Fibroblast of skin of back (primary cell): ENCODE measurements around the gene RPS14.
"Not testable (repeated sequence)": the region's sequence is repeated elsewhere in the genome, so short reads cannot be mapped to it uniquely, and the experiment has no call there.

Experiments used
- DNase-seq: peaks from one replicate; pipeline ENCODE4 v3.0.0-alpha.2; 2013

RPS14 gene

DNA sequence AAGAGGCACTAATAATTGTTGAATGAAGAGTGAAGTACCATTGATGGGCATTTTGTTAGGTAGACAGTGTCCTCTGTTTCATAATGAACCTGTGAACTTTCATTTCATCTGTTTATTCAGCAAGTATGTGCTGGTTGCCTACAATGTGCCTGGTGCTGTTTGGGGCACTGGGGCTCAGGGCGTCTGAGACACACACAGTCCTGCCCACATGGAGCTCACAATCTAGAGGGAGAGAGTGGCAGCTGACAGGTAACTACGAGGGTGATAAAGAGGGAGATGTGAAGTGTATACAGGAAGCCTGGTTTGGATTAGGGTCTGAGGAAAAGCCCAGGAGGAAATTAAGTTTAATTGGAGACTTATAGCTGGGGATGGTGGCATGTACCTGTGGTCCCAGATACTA is 29.9 kb upstream of the RPS14 start:
- DNase-seq = no peak

DNA sequence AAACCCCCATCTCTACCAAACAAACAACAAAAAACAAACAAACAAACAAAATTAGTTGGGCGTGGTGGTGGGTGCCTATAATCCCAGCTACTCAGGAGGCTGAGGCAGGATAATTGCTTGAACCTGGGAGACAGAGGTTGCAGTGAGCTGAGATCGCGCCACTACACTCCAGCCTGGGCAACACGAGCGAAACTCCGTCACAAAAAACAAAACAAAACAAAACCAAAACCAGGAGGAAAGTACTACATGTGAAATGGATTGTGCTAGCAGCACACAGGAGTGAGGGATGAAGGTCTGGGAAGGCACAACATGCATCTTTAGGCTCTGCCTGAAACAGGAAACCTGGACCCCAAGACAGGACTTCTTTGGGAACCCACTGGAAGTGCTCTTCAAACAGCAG is 27.0 kb upstream of the RPS14 start:
- DNase-seq = not testable (repeated sequence)

DNA sequence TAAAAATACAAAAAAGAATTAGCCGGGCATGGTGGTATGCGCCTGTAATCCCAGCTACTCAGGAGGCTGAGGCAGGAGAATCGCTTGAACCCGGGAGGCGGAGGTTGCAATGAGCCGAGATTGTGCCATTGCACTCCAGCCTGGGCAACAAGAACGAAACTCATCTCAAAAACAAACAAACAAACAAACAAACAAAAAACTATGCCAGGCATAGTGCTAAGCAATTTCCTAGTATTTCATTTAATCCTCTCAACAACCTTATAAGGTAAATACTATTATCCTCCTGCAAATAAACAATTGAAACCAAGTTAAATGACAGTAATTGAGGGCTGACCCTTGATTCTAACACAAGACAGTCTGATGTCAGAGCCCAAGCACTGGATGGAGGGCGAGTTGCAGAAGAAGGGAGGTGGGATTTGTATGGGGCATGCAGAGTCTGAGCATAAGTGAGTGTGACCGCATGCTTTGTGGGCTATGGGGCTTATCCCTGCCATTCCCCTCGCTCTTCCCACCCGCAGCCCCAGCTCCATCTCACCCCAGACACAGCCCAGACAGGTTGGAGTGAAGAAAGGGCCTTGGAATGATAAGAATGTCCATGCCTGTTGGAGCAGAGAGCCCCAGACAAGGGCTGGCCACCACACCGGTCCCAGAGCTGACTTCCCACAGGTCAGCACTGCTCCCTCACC is 24.3 kb upstream of the RPS14 start:
- peak; percentile 87 for DNase-seq

DNA sequence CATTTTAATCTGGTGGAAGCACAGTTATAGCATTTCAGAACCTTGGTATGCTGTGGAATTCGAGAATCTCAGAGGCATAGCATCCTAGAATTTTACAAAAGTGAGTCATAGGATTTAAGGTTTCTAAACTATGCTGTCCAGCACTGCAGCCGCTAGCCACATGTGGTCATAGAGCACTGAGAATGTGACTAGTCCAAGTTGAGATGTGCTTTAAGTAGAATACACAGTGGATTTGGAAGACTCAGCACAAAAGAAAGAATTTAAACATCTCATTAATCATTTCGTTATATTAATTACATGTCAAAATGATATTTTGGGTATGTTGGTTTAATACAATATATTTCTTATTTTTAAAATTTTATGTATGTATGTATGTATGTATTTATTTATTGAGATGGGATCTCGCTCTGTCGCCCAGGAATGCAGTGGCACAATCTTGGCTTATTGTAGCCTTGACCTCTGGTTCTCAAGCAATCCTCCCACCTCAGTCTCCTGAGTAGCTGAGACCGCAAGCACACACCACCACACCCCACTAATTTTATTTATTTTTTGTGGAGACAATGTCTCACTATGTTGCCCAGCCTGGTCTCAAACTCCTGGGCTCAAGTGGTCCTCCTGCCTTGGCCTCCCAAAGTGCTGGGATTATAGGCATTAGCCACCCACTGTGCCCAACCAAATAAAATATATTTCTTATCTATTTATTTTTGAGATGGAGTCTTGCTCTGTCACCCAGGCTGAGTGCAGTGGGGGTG is 20.4 kb upstream of the RPS14 start:
- DNase-seq = peak; percentile 99

DNA sequence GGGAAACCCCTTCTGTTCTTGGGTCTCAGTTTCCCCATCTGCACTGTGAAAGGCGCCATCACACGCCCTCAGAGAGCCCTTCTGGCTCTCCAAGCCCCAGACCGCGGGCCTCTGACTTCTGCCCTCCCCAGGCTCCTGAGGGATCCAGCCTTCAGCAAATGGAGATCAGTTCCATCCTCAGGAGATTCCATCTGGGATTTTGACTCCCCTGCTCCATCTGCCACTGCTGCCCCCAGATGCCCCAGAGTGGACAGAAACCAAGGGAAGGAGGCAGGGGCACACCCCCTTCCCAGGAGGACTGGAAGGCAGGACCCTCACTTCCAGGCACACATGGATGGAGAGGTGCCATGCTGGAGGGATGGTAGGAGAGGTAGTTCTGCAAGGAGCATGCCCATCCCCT is 18.7 kb upstream of the RPS14 start:
- DNase-seq = no peak

DNA sequence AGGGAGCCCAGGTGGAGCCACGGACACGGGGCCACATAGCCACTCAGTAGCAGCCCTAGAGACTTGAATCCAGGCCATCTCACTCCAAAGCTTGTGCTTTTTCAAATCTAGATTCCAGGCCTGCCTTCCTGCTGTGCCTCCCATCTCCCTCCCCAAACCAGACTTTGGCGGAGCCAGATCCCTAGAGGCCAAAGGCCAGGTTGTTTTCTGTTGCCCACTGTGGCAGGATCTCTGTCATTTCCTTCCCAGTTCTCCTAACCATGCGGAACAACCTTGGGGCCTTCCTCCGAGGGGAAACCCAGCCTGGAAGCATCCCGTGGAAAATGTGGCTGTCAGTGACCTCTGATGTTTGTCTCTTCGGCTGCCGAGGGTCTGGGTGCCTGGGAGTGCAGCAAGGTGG is 16.4 kb upstream of the RPS14 start:
- DNase-seq = no peak

DNA sequence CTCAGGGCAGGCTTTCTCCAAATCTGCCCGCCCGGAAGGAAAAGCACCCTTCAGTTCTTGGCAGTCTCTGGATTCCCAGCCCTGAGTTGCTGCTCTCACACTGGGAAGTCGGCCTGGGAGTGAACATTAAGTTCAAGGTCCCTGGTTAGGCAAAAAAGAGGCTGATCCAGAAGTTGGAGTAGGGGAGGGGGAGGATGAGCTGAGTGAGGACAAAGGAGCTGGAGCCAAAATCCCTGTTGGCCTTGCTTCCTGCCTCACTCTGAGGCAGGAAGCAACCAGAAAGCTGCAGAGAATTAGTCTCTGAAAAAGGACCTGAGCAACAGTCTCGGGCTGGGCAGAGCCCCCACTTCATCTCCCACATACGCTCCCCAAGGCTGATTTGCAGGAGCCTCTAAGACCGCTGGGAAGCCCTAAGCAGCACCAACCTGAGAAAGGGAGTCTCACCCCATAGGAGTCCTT is 15.0 kb upstream of the RPS14 start:
- DNase-seq = peak; percentile 61

DNA sequence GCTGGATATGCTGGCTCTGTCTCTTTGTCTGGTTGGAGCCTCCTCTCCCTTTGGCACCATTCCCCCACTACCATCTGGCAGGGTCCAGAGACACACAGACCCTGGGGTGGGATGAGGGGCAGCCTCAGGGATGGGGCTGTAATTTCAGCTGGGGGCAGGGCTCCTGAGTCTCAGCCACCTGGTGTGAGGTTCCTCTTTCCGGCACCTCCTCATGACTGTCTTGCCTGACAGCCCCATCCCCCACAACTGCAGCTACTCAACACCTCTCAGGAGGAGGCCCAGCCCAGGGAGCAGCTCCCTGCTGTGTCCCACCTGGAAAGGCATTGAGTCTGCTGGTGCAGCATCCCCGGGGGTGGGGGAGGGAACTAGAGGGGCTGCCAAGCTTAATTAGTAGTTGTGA is 11.7 kb upstream of the RPS14 start:
- DNase-seq = no peak

DNA sequence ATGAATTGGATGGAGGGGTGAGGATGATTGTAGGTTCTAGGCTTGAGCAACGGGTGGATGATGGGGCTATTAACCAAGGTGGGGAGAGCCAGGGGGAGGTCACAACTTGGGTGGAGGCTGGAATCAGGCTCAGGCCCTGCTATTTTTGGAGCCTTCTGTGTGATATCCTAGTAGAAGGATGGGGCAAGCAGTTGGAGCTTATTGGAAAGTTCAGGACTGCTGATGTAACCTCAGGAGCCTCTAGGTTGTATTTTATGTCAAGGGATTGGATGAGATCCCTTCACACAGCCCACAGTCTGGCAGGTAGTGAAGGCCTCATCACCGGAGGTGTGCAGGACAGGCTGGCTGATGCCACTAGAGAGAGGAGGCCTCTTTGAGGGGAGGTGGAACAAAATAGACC is 11.2 kb upstream of the RPS14 start:
- no peak for DNase-seq

DNA sequence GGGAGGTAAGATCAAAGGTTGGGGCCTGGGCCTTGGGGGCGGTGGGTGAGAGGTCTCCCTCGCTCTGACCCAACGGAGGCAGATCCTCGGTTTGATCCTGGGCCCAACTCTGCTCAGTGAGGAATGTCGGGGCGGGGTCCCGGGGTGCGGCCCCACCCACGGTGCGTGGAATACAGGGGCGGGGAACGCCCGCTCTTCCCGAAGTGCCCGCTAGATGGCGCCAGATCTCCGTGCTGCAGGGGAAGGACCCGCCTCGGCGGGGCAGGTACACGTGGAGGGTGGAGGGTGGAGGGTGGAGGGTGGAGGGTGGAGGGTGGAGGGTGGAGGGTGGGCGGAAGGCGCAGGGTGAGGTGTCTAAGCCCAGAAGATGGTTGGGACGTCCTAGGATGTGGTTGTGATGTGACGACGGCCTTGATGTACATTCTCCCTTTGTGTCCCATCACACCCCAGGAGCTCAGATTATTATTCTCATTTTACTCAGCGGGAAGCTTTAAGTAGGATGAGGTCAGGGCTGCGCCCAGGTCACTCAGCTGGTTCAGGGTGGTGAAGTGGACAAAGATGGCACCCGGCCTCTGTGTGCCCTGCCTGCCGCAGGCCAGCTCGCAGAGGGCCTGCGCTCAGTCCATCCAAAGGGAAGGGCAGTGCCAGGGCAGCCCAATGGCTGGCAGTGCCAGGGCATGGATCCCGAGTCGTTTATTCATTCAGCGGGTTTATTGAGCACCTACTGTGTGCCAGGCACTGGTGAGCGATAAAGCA is 9.4 kb upstream of the RPS14 start:
- DNase-seq = peak; percentile 67

DNA sequence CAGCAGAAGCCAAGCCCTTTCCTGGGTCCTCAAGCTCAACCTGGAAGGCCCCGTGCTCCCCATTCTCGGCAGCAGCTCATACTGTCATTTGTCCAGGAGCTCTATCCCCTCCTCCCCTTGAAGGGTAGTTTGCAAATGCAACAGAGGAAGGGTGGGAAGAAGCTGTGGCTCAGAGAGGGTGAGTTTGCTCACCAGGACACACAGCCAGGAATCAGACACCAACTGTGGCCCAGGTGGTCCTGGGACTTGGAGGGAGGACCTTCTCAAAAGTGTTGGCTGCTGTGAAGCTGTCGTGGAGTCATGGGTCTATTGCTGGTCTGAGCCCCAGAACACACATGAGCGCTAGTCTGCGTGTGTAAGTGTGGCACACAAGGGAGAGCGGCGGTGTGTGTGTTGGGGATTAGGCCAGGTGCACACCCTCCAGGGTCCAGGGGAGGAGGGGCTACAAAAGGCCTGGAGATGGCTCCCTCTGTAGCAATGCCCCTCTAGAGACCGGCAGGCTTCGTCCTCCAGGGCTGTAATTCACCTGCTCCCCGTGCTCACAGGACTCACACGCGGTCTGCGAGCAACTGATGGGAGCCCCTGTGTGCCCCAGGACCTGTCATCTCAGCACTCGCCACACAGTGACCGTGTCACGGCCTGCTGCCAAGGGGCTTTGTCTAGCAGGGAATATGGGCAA is 8.2 kb upstream of the RPS14 start:
- DNase-seq = no peak

DNA sequence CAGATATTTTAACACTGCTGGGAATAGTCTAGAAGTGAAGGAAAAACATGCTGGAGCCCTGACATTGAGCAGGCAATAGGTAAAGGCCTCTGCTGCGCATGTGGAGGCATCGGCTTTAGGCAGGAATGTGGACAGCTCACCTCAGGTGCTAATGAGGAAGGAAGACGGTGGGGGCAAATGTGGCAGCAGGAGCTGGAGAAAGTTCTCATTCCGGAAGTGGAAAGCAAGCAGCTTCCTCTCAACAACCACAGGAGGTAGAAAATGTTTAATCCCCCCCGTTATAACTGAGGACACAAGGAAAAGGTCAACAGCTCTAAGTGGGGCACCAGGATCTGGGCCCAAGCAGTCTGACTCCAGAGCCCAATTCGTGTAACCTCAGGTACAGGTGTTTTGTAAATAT is 7.6 kb upstream of the RPS14 start:
- DNase-seq = no peak

DNA sequence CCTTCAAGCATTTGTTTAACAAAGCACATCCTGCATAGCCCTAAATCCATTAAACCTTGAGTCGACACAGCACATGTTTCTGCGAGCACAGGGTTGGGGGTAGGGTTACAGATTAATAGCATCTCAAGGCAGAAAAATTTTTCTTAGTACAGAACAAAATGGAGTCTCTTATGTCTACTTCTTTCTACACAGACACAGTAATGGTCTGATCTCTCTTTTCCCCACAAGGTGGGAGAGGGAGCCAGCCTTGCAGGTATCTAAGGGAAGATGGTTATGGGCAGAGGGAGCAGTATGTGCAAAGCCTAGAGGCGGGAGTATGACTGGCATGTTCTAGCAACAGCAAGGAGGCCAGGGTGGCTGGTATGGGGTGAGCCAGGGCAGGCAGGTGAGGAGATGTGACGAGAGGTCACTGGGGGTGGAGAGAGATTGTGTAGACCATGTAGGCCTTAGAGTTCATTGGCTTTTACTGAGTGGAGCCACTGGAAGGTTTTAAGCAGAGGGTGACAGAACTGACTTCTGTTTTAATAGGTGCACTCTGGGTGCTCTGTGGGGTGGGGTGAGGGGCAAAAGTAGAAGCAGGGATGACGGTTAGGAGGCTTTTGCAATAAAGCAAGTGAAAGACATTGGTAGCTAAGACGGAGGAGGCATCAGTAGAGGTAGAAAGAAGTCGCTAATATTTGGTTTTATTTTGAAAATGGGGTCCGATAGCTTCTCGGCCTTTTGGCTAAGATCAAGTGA is 5.1 kb upstream of the RPS14 start:
- DNase-seq = no peak

DNA sequence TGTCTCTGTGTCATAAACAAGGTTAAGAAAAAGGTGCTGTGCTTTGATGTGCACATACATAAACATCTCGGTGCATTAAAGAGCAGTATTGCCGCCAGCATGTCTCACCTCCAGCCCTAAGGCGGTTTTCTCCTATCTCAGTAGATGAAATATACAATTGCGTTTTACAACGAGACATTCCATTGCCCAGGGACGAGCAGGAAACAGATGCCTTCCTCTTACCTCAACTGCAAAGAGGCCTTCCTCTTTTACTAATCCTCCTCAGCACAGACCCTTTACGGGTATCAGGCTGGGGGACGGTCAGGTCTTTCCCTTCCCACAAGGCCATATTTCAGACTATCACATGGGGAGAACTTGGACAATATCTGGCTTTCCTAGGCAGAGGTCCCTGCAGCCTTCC is 4.5 kb upstream of the RPS14 start:
- not testable (repeated sequence) for DNase-seq

DNA sequence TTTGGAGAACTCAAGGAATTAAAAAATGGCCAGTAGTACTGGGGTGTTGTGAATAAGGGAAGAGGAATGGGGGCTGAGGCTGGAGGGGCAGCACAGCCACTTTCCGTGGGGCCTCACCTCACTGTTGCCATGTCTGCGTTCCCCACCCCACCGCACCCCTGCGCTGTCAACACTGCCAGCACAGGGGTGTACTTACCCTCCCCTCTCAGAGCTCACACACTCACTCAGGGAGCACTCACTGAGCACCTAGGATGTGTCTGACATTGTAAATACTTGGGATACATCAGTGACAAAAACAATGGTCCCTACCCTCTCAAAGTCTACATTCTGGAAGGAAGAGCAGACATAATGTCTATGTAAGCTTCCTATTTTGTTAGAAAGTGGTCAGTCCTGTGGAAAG is 3.4 kb upstream of the RPS14 start:
- DNase-seq = no peak

DNA sequence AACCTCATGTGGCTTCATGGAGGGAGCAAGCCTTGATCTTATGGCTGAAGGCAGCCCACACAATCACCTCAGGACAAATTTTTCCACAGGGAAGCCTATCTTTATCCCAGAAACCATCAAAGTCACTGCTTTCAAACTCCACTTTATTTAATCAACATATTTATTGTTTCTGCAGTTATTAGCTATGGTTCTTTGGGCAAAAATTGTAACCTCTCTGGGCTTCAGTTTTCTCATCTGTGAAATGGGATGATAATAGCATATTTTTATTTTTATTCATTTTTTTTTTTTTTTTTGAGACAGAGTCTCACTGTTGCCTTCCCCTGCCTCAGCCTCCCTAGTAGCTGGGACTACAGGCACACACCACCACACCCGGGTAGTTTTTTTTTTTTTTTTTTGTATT is 2.1 kb upstream of the RPS14 start:
- no peak for DNase-seq

DNA sequence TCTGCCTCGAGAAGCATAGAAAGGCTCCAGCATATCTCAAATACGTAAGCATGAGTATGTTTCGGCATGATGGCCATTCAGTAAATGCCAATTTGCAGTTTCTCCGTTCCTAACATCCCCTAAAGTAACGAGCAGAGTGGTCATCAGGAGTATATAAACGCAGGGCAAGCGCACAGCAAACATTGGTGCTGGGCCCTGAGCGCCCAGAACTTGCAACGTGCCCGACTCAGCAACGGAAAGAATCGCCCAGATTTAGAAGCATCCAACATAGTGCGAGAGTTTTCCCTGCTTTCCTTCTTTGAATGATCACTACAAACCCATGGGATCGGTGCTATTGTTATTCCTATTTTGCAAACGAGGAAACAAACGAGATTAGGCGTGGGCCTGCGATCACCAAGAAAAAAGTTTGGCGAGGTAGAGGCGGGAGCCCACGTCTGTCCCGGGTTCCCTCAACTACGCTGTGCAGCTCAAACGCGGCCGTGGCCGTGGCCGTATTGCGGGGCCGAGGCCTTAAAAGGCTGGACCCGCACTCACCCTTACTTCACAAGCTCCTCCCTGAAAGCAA is 505 bp downstream of the RPS14 start:
- DNase-seq = no peak

DNA sequence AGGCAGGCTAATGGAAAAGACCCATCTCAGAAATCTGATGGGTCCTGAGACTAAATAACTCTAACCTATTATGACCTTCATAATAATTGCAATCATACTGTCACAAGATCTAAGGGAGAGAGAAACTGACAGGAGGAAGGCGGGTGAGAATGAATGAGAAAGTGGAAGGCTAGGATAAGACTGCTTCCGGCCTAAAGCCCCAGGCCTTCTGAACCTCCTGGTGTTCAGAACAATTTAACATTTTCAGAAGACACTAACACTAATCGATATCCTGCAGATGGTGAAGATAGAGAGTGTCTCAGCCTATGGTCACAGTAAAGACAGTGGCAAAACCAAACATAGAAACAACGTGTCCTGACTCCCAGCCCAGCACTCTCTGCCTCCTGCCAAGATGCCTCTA is 1.2 kb downstream of the RPS14 start:
- DNase-seq = no peak

DNA sequence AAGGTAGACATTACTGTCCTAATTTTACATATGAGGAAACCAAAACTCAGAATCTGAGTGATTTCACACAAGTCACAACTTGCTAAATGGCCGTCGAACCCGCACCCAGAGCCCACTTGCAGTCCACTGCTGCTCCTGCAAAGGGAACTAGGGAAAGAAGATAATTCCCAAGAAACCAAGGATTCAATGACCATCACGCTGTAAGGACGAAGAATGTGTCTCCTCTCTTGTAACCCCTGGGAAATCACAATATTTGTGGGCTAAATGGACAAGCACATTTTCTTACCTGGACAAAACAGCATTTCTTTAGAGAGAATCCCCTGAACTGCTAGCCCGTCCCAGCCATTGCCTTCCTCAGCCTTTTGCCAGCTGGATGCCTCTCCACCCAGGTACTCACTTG is 2.4 kb downstream of the RPS14 start:
- DNase-seq = no peak

DNA sequence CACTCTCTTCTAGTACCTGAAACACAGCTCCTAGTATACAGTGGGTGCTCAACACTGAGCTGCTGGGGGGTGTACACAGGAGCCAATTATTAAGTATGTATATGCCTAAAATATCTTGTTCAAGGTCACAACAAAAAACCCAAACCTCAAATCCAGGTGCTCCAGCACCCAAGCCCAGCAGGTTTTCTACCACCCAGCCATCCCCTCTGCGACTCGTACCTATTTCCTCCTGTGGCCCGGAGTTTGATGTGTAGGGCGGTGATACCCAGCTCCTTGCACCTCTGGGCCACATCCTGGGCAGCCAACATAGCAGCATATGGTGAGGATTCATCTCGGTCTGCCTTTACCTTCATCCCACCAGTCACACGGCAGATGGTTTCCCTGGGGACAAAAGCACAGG is 3.0 kb downstream of the RPS14 start:
- no peak for DNase-seq

DNA sequence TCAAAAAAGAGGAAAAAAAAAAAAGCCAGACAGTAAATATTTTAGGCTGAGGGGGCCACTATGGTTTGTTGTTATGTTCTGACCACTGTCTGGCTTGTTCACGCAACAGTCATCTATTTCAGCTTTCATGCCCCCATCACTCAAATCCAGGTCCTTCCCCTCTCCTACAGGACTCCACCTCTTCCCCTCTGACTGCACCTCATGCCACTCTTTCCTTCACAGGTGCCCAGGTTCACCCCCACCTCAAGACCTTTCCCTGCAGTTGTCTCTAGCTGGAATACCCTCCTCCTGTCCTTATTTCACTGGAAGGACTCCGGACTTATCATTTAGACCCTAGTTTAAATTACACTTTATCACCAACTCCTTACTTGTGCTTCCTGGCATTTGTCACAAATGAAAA is 3.5 kb downstream of the RPS14 start:
- DNase-seq = no peak

DNA sequence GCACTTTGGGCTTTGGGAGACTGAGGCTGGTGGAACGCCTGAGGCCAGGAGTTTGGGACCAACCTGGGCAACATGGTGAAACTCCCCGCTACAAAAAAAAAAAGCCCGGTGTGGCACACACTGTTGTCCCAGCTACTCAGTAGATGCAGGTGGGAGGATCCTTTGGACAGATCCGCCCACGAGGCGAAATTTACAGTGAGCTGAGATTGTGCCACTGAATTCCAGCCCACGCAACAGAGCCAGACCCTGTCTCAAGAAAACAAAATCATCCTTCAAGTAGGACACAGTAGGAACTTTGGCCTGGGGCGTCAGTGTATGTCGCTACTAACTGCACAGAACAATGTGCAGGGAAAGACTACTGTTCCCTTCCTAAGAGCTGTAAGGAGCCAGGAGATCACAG is 4.8 kb downstream of the RPS14 start:
- DNase-seq = no peak
